ENCODE data around the gene PTPN5.

Gene PTPN5

DNA sequence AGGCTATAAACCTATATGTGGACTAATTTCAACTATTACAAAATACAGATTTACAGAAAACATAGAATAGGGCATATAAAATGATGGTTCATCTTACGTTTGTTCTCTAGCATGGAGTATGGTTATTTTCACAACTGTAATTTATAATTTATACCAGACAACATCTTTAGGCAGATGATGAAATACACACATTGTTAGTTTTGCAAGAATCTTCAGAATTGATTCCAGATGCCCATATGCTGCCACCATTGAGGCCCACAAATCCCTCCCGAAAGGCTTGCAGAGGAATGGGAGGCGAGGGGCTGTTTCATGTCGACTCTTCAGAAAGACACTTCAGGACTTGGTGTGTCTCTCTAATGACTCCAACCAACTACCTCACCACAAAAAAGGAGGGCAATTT lies 6.2 kb downstream of the PTPN5 start:
- ChIA-PET CTCF (no interaction called here), POLR2A (no interaction called here)
- TF ChIP-seq CTCF (IDR thresholded peaks at IDR 0.05; ENCODE audit: insufficient read depth, low read length, missing control alignments), result no peak
- DNase-seq (ENCODE audit: low read depth, low spot score), result no peak
- H3K4me3 ChIP-seq (ENCODE audit: low read depth, low read length), result no peak overlapping the region

GRCh38 chr11:18780896-18781295 lies 10.7 kb downstream of the PTPN5 start:
- TF ChIP-seq CTCF (IDR thresholded peaks at IDR 0.05; ENCODE audit: insufficient read depth, low read length, missing control alignments), result no peak
- CTCF ChIA-PET, result no interaction called here
- POLR2A ChIA-PET, result no interaction called here
- DNase-seq (ENCODE audit: low read depth, low spot score), result no peak
- H3K4me3 ChIP-seq (ENCODE audit: low read depth, low read length), result no peak overlapping the region

GRCh38 chr11:18780329-18780728 lies 11.3 kb downstream of the PTPN5 start:
- ChIA-PET POLR2A (no interaction called here), CTCF (no interaction called here)
- DNase-seq (ENCODE audit: low read depth, low spot score), result no peak
- no peak overlapping the region for H3K4me3 ChIP-seq (ENCODE audit: low read depth, low read length)
- TF ChIP-seq CTCF (IDR thresholded peaks at IDR 0.05; ENCODE audit: insufficient read depth, low read length, missing control alignments), result no peak

GRCh38 chr11:18778468-18778867 lies 13.1 kb downstream of the PTPN5 start:
- no peak for TF ChIP-seq CTCF (IDR thresholded peaks at IDR 0.05; ENCODE audit: insufficient read depth, low read length, missing control alignments)
- POLR2A ChIA-PET, result no interaction called here
- CTCF ChIA-PET, result interaction anchor here (1.0 to 6.0 kb wide), 3 partner anchors 14 to 22 kb away, joined by 3 to 67 read pairs (median 3); no protein-coding TSS in a partner anchor
- DNase-seq (ENCODE audit: low read depth, low spot score), result no peak
- no peak overlapping the region for H3K4me3 ChIP-seq (ENCODE audit: low read depth, low read length)

- TF ChIP-seq CTCF (IDR thresholded peaks at IDR 0.05; ENCODE audit: insufficient read depth, low read length, missing control alignments), result no peak
- DNase-seq (ENCODE audit: low read depth, low spot score), result no peak
- CTCF ChIA-PET, result interaction anchor here (1.2 to 6.0 kb wide), 8 partner anchors 8 to 39 kb away, joined by 4 to 67 read pairs (median 10); no protein-coding TSS in a partner anchor
- POLR2A ChIA-PET, result no interaction called here
- H3K4me3 ChIP-seq (ENCODE audit: low read depth, low read length), result no peak overlapping the region
Measured at GRCh38 chr11:18776324-18776723, 15.3 kb downstream of the PTPN5 start.

DNA sequence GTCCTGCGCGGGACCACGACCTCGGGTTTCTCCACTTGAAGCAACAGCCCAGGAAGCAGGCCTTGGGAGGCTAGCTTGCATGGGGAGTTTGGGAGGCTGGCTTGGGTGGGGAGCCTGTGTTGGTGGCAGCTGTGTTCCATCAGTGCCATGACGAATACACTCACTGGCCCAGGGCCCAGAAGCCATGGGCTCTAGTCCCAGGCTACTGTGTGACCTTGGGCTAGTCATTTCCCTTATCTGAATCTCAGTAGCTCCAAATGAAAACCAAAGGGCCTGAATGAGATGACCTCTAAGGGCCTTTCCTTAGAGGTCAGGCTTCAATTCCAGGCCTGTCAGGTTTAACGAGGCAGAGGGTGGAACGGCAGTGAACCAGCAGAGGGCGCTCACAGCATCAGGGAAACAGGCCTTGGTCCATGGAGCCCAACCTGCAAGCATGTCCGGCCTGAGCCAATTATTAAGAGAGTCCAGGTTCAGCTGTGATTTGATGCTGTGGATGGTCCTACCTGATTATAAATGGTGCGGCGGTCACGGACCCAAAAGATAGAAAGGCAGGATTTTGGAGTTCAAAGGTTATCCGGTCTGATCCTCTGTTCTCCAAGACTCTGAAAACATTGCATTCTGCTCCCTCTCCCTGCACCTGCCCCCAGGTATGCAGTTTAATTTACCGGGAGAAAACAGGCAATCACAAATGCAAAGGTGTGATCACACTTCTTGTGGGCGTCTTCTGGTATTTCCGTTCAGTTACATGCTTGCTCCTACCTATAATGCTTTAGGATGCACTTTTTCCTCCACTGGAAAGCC lies 15.9 kb downstream of the PTPN5 start:
- no peak overlapping the region for H3K4me3 ChIP-seq (ENCODE audit: low read depth, low read length)
- TF ChIP-seq CTCF (IDR thresholded peaks at IDR 0.05; ENCODE audit: insufficient read depth, low read length, missing control alignments), result peak; percentile 77
- ChIA-PET CTCF (interaction anchor here (0.6 to 6.0 kb wide), 15 partner anchors 8 to 660 kb away, joined by 3 to 67 read pairs (median 5); no protein-coding TSS in a partner anchor), POLR2A (no interaction called here)
- DNase-seq (ENCODE audit: low read depth, low spot score), result no peak

Data from AG04449 (cell line).